Liver (tissue), 9 donors: ENCODE data around the gene HOXD12. TPM values are rescaled to one million over a fixed set of nuclear protein-coding genes. Genes with fewer than 3 reads are reported as not detected.

Experiments used
- DNase-seq: peaks from one replicate; pipeline ENCODE4 v3.0.0-alpha.2; 2017; ENCODE audit warnings: low spot score
- H3K27ac ChIP-seq, 2 donors: one replicate each; pipeline ENCODE4 v1.7.0; 2013; ENCODE audit warnings: inconsistent platforms in 2 of 2, low read length in 2 of 2, control low read depth in 1 of 2, low read depth in 1 of 2, mild to moderate bottlenecking in 1 of 2
- H3K27me3 ChIP-seq, 4 donors: one replicate each; pipeline versions ENCODE4 v1.6.1 to v1.7.0; 2013; ENCODE audit warnings: low read length in 3 of 4, inconsistent platforms in 1 of 4, mild to moderate bottlenecking in 1 of 4, moderate library complexity in 1 of 4; ENCODE audit not compliant: control insufficient read depth in 4 of 4, insufficient read depth in 4 of 4
- H3K36me3 ChIP-seq, 4 donors: one replicate each; pipeline versions ENCODE4 v1.6.1 to v1.7.0; 2013; ENCODE audit warnings: low read length in 3 of 4, mild to moderate bottlenecking in 3 of 4, low read depth in 1 of 4, moderate library complexity in 1 of 4; ENCODE audit not compliant: control insufficient read depth in 4 of 4, insufficient read depth in 3 of 4
- H3K4me1 ChIP-seq, 4 donors: one replicate each; pipeline versions ENCODE4 v1.6.1 to v1.7.0; 2013; ENCODE audit warnings: low read length in 3 of 4, mild to moderate bottlenecking in 3 of 4, moderate library complexity in 1 of 4; ENCODE audit not compliant: control insufficient read depth in 4 of 4, insufficient read depth in 4 of 4
- H3K4me3 ChIP-seq, 3 donors: one replicate each; pipeline versions ENCODE4 v1.6.1 to v1.7.0; 2013; ENCODE audit warnings: low read length in 3 of 3, control low read depth in 1 of 3, low read depth in 1 of 3, mild to moderate bottlenecking in 1 of 3
- H3K9ac ChIP-seq, 2 donors: one replicate each; pipeline ENCODE4 v1.7.0; 2013; ENCODE audit warnings: low read length in 2 of 2, mild to moderate bottlenecking in 2 of 2, moderate library complexity in 2 of 2, control low read depth in 1 of 2, low read depth in 1 of 2
- H3K9me3 ChIP-seq, 4 donors: one replicate each; pipeline versions ENCODE4 v1.6.1 to v1.7.0; 2013; ENCODE audit warnings: low read length in 3 of 4; ENCODE audit not compliant: control insufficient read depth in 4 of 4
- EGR1 ChIP-seq, 2 donors: IDR thresholded peaks; 2 replicates each; pipeline ENCODE4 v1.6.1; 2016 to 2018; ENCODE audit warnings: antibody characterized with exemption in 2 of 2, low read depth in 2 of 2
- GABPA ChIP-seq, 2 donors: IDR thresholded peaks in 1 of 2; conservative IDR thresholded peaks in 1 of 2; 2 replicates each; pipeline ENCODE4 v1.6.1; 2016; ENCODE audit warnings: antibody characterized with exemption in 2 of 2, mild to moderate bottlenecking in 1 of 2, moderate library complexity in 1 of 2
- HNF4A ChIP-seq, 2 donors: conservative IDR thresholded peaks; 2 replicates each; pipeline ENCODE4 v1.6.1; 2016; ENCODE audit warnings: antibody characterized with exemption in 2 of 2, mild to moderate bottlenecking in 2 of 2
- NR2F2 ChIP-seq: IDR thresholded peaks from 2 replicates; pipeline ENCODE4 v1.6.1; 2016; ENCODE audit warnings: antibody characterized with exemption
- RAD21 ChIP-seq, 2 donors: IDR thresholded peaks; 2 replicates each; pipeline ENCODE4 v1.6.1; 2016; ENCODE audit warnings: antibody characterized with exemption in 2 of 2, mild to moderate bottlenecking in 2 of 2
- SP1 ChIP-seq: IDR thresholded peaks from 2 replicates; pipeline ENCODE4 v1.6.1; 2018; ENCODE audit warnings: antibody characterized with exemption, mild to moderate bottlenecking
- TAF1 ChIP-seq: conservative IDR thresholded peaks from 2 replicates; pipeline ENCODE4 v1.6.1; 2016; ENCODE audit warnings: antibody characterized with exemption, mild to moderate bottlenecking
- WGBS: extraction: QIAGEN DNeasy Blood & Tissue Kit; methylation state at CpG from one replicate; pipeline ENCODE4 v1.1.7; 2013; 5-methylcytosine and 5-hydroxymethylcytosine counted together
- polyA plus RNA-seq, 2 donors: library from polyadenylated mRNA; stranded (reverse) in 1 of 2; unstranded in 1 of 2; fragments of 200-250 nt in 1 of 2; fragments of >200 nt in 1 of 2; fragmentation: Nextera tagmentation in 1 of 2; extraction: Ambion mirVana in 1 of 2; gene quantifications; one replicate each; pipeline versions ENCODE4 v1.2.1 to v1.2.3, GENCODE V29; 2013 to 2015
- total RNA-seq, 2 donors: library from RNA; depleted of rRNA; stranded (reverse); fragments of >200 nt; gene quantifications; one replicate each; pipeline ENCODE4 v1.2.3, GENCODE V29; 2014
- TF ChIP-seq, protein P1 (sequence below): IDR thresholded peaks from 2 replicates; pipeline ENCODE4 v1.6.1; 2016; ENCODE audit warnings: antibody characterized with exemption
- TF ChIP-seq, protein P2 (sequence below): IDR thresholded peaks from 2 replicates; pipeline ENCODE4 v1.6.1; 2016; ENCODE audit warnings: antibody characterized with exemption
- TF ChIP-seq, protein P3 (sequence below): fragments of 150-350 bp; IDR thresholded peaks from 2 replicates; pipeline ENCODE4 v1.5.1; 2017; ENCODE audit warnings: improper control_type of control experiment, low read depth, low read length; ENCODE audit not compliant: missing input control
- donor health status: healthy.
- donor health status: healthy.
- donor health status: healthy.
- donor health status: healthy.
- donor health status: healthy.

HOXD12 gene
- total and polyA plus RNA-seq, 4 donors = not detected

DNA sequence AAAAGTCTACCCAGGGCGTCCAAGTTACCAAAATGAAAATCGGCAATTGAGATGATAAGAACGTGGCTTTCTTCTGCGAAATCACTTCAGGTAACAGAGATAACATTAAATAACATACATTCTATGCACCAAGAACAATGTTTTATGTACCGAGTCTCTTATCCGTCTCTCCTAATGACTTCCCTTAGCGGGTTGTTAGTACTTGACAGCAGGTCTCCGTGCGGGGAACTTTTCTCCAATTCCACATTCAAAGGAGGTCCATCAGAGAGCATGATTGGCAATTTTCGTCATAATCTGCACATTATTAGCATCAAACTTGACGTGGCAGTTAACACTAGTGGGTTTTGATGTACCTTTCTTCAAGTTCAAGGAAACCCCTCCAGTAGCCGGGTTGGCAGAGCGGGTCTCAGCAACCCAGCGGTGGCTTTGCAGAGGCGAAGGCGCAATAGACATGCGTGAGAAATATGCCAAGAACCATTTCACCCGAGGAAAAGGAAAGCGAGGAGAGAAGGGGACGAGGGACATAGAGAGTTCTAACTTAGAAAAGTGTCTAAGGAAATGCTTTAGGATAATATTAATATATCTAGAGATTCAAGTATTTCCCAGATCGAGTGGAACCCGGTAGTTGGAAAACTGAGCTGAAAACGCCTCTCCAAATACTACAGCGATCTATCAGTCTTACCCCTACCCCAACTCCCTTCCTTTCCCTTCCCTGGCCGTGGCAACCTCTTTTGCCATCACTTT lies 20.9 kb upstream of the HOXD12 start (continued):
- TF ChIP-seq NR2F2 = no peak

DNA sequence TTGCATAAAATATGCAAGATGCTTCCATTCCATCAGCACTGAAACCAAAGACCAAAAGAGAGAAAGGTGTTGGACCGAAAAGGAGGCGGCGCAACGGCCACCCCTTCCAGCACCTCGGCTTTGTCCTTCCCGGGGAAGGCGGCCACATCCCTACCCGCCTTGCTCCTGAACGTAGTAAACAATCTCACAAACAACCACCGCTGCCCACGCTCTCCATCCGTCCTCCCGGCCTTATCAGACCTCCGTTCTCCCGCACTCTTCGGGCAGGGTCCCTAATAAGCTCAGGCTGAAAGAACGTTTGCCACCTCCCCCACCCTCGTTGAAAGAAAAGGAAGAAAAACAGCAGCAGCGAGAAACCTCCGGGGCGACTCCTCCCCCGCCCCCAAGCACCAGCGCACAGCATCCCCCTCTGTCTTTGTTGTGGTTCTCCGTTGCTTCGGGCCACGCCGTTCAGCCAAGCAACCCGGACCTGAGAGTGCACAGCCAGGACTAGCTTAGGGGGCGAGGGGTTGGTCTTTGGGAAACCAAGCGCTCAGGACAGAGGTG lies 20.2 kb upstream of the HOXD12 start:
- Histone ChIP-seq H3K36me3 (no peaks in the 10 kb centered on the region), H3K4me3 (peak overlapping the region in 1 of 3 donors; percentile 35), H3K4me1 (peaks cover 0 to 16% (median 5%) of the 10 kb centered on the region in 4 donors), H3K27ac (no peak overlapping the region), H3K9ac (no peak overlapping the region), H3K27me3 (peaks cover 5 to 68% (median 40%) of the 10 kb centered on the region in 4 donors), H3K9me3 (peaks cover 0 to 27% (median 5%) of the 10 kb centered on the region in 4 donors)
- TF ChIP-seq TAF1 (no peak), RAD21 (IDR thresholded peaks at IDR 0.05) (no peak), SP1 (no peak), EGR1 (IDR thresholded peaks at IDR 0.05; ENCODE audit: low read depth in 2 of 2) (no peak), HNF4A (conservative IDR thresholded peaks at IDR 0.05) (no peak)
- TF ChIP-seq, protein P1, sequence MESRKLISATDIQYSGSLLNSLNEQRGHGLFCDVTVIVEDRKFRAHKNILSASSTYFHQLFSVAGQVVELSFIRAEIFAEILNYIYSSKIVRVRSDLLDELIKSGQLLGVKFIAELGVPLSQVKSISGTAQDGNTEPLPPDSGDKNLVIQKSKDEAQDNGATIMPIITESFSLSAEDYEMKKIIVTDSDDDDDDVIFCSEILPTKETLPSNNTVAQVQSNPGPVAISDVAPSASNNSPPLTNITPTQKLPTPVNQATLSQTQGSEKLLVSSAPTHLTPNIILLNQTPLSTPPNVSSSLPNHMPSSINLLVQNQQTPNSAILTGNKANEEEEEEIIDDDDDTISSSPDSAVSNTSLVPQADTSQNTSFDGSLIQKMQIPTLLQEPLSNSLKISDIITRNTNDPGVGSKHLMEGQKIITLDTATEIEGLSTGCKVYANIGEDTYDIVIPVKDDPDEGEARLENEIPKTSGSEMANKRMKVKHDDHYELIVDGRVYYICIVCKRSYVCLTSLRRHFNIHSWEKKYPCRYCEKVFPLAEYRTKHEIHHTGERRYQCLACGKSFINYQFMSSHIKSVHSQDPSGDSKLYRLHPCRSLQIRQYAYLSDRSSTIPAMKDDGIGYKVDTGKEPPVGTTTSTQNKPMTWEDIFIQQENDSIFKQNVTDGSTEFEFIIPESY = no peak
- TF ChIP-seq, protein P2, sequence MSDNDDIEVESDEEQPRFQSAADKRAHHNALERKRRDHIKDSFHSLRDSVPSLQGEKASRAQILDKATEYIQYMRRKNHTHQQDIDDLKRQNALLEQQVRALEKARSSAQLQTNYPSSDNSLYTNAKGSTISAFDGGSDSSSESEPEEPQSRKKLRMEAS = no peak
- peak; percentile 30 for DNase-seq
- WGBS = 6% methylated on average over 30 of the region's 30 CpGs

DNA sequence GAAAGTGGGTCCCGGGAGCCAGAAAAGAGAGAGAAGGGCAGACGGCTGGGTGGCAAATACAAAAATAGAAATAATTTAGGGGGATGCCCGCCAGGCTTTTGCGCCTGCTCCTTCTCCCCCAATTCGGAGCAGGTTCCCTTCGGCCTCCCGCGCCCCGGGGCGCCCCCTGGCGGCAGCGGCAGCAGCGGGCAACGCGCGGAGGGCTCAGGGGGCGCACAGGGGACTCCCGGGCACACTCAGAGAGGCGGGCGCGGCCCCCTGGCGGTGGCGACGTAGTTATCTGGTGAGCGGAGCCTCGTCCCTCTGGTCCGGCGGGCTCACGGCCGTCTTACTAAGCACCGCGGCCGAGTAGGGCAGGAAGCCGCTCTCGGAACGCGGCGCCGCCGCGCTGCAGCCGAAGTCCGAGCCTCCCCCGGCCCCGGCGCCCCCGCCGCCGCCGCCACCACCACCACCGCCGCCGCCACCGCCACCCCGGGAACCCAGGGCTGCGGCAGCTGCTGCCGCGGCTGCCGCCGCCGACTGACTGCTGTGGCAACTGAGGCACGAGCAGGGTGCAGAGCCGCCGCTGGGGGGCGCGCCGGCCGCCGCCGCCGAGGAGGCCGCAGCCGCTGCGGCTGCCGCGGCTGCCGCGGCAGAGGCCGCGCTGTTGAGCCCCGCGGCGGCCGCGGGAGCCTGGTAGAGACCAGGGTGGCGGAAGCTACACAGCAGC lies 19.6 kb upstream of the HOXD12 start:
- TF ChIP-seq RAD21 (IDR thresholded peaks at IDR 0.05) = peak in 1 of 2 donors; percentile 57
- TF ChIP-seq GABPA (IDR thresholded peaks at IDR 0.05 in 1 of 2, conservative IDR thresholded peaks at IDR 0.05 in 1 of 2) = no peak
- TF ChIP-seq HNF4A (conservative IDR thresholded peaks at IDR 0.05) = no peak
- TF ChIP-seq NR2F2 = no peak
- TF ChIP-seq SP1 = no peak
- TF ChIP-seq, protein P3, sequence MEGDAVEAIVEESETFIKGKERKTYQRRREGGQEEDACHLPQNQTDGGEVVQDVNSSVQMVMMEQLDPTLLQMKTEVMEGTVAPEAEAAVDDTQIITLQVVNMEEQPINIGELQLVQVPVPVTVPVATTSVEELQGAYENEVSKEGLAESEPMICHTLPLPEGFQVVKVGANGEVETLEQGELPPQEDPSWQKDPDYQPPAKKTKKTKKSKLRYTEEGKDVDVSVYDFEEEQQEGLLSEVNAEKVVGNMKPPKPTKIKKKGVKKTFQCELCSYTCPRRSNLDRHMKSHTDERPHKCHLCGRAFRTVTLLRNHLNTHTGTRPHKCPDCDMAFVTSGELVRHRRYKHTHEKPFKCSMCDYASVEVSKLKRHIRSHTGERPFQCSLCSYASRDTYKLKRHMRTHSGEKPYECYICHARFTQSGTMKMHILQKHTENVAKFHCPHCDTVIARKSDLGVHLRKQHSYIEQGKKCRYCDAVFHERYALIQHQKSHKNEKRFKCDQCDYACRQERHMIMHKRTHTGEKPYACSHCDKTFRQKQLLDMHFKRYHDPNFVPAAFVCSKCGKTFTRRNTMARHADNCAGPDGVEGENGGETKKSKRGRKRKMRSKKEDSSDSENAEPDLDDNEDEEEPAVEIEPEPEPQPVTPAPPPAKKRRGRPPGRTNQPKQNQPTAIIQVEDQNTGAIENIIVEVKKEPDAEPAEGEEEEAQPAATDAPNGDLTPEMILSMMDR = peak; percentile 44
- Histone ChIP-seq H3K4me3 (peak overlapping the region in 1 of 3 donors; percentile 35), H3K4me1 (peaks cover 0 to 16% (median 5%) of the 10 kb centered on the region in 4 donors), H3K9ac (no peak overlapping the region), H3K27ac (no peak overlapping the region), H3K9me3 (peaks cover 0 to 27% (median 5%) of the 10 kb centered on the region in 4 donors), H3K36me3 (no peaks in the 10 kb centered on the region), H3K27me3 (peaks cover 8 to 73% (median 39%) of the 10 kb centered on the region in 4 donors)
- DNase-seq = peak; percentile 75
- WGBS = 4% methylated on average over 86 of the region's 86 CpGs
